ENCODE results near the gene SYT17. TPM values are rescaled to one million over a fixed set of nuclear protein-coding genes. Genes with fewer than 3 reads are reported as not detected.

The SYT17 gene
- polyA plus RNA-seq, 1 donor (not counting 4 experiments of a cell fraction or from before 2014, with no cell fraction given): not detected

DNA sequence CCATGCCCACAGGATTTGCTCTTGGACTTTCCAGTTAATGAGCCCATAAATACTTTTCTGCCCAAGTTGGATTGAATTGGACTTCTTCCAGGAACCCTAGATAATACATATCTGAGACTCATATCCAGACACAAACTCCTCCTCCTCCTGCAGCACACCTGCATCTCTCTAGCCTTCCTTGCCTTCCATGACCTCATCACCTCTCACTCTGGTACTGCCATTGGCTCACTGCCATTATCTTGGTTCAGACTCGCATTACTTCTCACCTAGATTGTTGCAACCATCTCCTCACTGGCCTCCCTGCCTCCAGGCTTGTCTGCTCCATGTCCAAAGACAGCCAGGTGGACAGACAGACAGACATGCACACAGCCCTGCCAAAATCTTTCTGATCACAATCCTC is 4.8 kb upstream of the SYT17 start:
- Histone ChIP-seq H3K4me2 (ENCODE audit: control insufficient read depth, extremely low read depth, insufficient read depth, low read depth, low read length) (no peak overlapping the region), H3K79me2 (ENCODE audit: control insufficient read depth, insufficient read depth, low read length) (no peaks in the 10 kb centered on the region), H3K9me3 (ENCODE audit: control insufficient read depth, low read depth, low read length) (no peaks in the 10 kb centered on the region), H3K9me1 (ENCODE audit: control insufficient read depth, extremely low read depth, insufficient read depth, low read length) (no peaks in the 10 kb centered on the region), H3K9ac (ENCODE audit: control insufficient read depth, extremely low read depth, insufficient read depth, low read length) (no peak overlapping the region), H4K20me1 (ENCODE audit: control insufficient read depth, extremely low read depth, insufficient read depth, low read length) (no peaks in the 10 kb centered on the region), H3K27me3 (ENCODE audit: control insufficient read depth, extremely low read depth, insufficient read depth, low read length) (peaks cover 6% of the 10 kb centered on the region), H3K4me3 (ENCODE audit: control insufficient read depth in 2 of 3, extremely low read depth in 1 of 3, insufficient read depth in 2 of 3, low read depth in 1 of 3, low read length in 3 of 3) (no peak overlapping the region), H2AFZ (ENCODE audit: control insufficient read depth, low read length) (no peak overlapping the region), H3K36me3 (ENCODE audit: control insufficient read depth in 2 of 2, extremely low read depth in 1 of 2, insufficient read depth in 2 of 2, low read length in 2 of 2) (no peaks in the 10 kb centered on the region), H3K27ac (ENCODE audit: control insufficient read depth, insufficient read depth, low read length) (no peak overlapping the region), H3K4me1 (ENCODE audit: control insufficient read depth, extremely low read depth, insufficient read depth, low read length) (peaks cover 2% of the 10 kb centered on the region)
- no peak for FAIRE-seq
- TF ChIP-seq CTCF (optimal IDR thresholded peaks at IDR 0.05 in 1 of 3, IDR thresholded peaks at IDR 0.05 in 1 of 3, conservative IDR thresholded peaks at IDR 0.05 in 1 of 3; ENCODE audit: extremely low read depth in 1 of 3, insufficient read depth in 2 of 3, low read length in 3 of 3): no peak
- no peak for TF ChIP-seq EZH2 (IDR thresholded peaks at IDR 0.05; ENCODE audit: low read length)
- dilution Hi-C loops (cut with MboI; ENCODE audit: extremely low pct_ligation_motif_present, low sequenced_read_pairs): no loop called here
- DNase-seq (ENCODE audit: low read depth, low spot score): no peak

GRCh38 chr16:19164285-19164684 is 3.8 kb upstream of the SYT17 start:
- H3K4me2 ChIP-seq (ENCODE audit: control insufficient read depth, extremely low read depth, insufficient read depth, low read depth, low read length): no peak overlapping the region
- FAIRE-seq (no peak), DNase-seq (ENCODE audit: low read depth, low spot score) (no peak)
- no peaks in the 10 kb centered on the region for H3K9me3 ChIP-seq (ENCODE audit: control insufficient read depth, low read depth, low read length)
- no peak for TF ChIP-seq CTCF (optimal IDR thresholded peaks at IDR 0.05 in 1 of 3, IDR thresholded peaks at IDR 0.05 in 1 of 3, conservative IDR thresholded peaks at IDR 0.05 in 1 of 3; ENCODE audit: extremely low read depth in 1 of 3, insufficient read depth in 2 of 3, low read length in 3 of 3)
- no peak for TF ChIP-seq EZH2 (IDR thresholded peaks at IDR 0.05; ENCODE audit: low read length)
- no peaks in the 10 kb centered on the region for H3K79me2 ChIP-seq (ENCODE audit: control insufficient read depth, insufficient read depth, low read length)
- H3K27ac ChIP-seq (ENCODE audit: control insufficient read depth, insufficient read depth, low read length): no peak overlapping the region
- H3K4me3 ChIP-seq (ENCODE audit: control insufficient read depth in 2 of 3, extremely low read depth in 1 of 3, insufficient read depth in 2 of 3, low read depth in 1 of 3, low read length in 3 of 3): no peak overlapping the region
- no peaks in the 10 kb centered on the region for H4K20me1 ChIP-seq (ENCODE audit: control insufficient read depth, extremely low read depth, insufficient read depth, low read length)
- dilution Hi-C loops (cut with MboI; ENCODE audit: extremely low pct_ligation_motif_present, low sequenced_read_pairs): no loop called here
- no peaks in the 10 kb centered on the region for H3K36me3 ChIP-seq (ENCODE audit: control insufficient read depth in 2 of 2, extremely low read depth in 1 of 2, insufficient read depth in 2 of 2, low read length in 2 of 2)
- no peak overlapping the region for H2AFZ ChIP-seq (ENCODE audit: control insufficient read depth, low read length)
- peaks cover 17% of the 10 kb centered on the region for H3K27me3 ChIP-seq (ENCODE audit: control insufficient read depth, extremely low read depth, insufficient read depth, low read length)
- no peak overlapping the region for H3K9ac ChIP-seq (ENCODE audit: control insufficient read depth, extremely low read depth, insufficient read depth, low read length)
- H3K4me1 ChIP-seq (ENCODE audit: control insufficient read depth, extremely low read depth, insufficient read depth, low read length): peaks cover 2% of the 10 kb centered on the region
- no peaks in the 10 kb centered on the region for H3K9me1 ChIP-seq (ENCODE audit: control insufficient read depth, extremely low read depth, insufficient read depth, low read length)
